ENCODE results near the gene SYNE2.
"Not testable (repeated sequence)": the region's sequence is repeated elsewhere in the genome, so short reads cannot be mapped to it uniquely, and the experiment has no call there.

SYNE2 gene

GRCh38 chr14:64038841-64039542 lies 186.2 kb downstream of the SYNE2 start:
- H3K9ac ChIP-seq (ENCODE audit: low read length): no peak overlapping the region
- no peaks in the 10 kb centered on the region for H3K27me3 ChIP-seq (ENCODE audit: control insufficient read depth, insufficient read depth, low read length)
- peaks cover 3% of the 10 kb centered on the region for H3K4me1 ChIP-seq (ENCODE audit: control insufficient read depth, low read depth, low read length)
- no peak overlapping the region for H3K4me3 ChIP-seq (ENCODE audit: low read length)
- H3K36me3 ChIP-seq (ENCODE audit: control insufficient read depth, low read depth, low read length): peaks cover 2% of the 10 kb centered on the region
- H3K27ac ChIP-seq (ENCODE audit: low read length): no peak overlapping the region
- H3K9me3 ChIP-seq (ENCODE audit: control insufficient read depth, low read depth, low read length): no peaks in the 10 kb centered on the region

- H3K9ac ChIP-seq (ENCODE audit: low read length): no peak overlapping the region
- H3K27ac ChIP-seq (ENCODE audit: low read length): no peak overlapping the region
- no peaks in the 10 kb centered on the region for H3K27me3 ChIP-seq (ENCODE audit: control insufficient read depth, insufficient read depth, low read length)
- H3K4me3 ChIP-seq (ENCODE audit: low read length): no peak overlapping the region
- no peaks in the 10 kb centered on the region for H3K9me3 ChIP-seq (ENCODE audit: control insufficient read depth, low read depth, low read length)
- peaks cover 1% of the 10 kb centered on the region for H3K36me3 ChIP-seq (ENCODE audit: control insufficient read depth, low read depth, low read length)
- peaks cover 3% of the 10 kb centered on the region for H3K4me1 ChIP-seq (ENCODE audit: control insufficient read depth, low read depth, low read length)
These were observed 187.2 kb downstream of the SYNE2 start for GRCh38 chr14:64040044-64040443.

DNA sequence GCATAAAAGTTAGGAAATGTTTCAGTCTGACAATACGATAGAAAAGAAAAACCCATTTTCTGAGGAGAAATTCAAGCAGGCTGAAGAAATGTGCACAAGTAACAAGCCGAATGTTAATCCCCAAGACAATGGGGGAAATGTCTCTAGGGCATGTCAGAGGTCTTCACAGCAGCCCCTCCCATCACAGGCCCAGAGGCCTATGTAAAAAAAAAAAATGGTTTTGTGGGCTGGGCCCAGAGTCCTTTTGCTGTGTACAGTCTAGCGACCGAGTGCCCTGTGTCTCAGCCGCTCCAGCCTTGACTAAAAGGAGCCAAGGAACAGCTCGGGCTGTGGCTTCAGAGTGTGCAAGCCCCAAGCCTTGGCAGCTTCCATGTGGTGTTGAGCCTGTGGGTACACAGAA lies 190.5 kb downstream of the SYNE2 start:
- H3K36me3 ChIP-seq (ENCODE audit: control insufficient read depth, low read depth, low read length); H3K4me1 ChIP-seq (ENCODE audit: control insufficient read depth, low read depth, low read length); H3K9ac ChIP-seq (ENCODE audit: low read length); H3K4me3 ChIP-seq (ENCODE audit: low read length); H3K27ac ChIP-seq (ENCODE audit: low read length); H3K9me3 ChIP-seq (ENCODE audit: control insufficient read depth, low read depth, low read length); H3K27me3 ChIP-seq (ENCODE audit: control insufficient read depth, insufficient read depth, low read length): not testable (repeated sequence)

DNA sequence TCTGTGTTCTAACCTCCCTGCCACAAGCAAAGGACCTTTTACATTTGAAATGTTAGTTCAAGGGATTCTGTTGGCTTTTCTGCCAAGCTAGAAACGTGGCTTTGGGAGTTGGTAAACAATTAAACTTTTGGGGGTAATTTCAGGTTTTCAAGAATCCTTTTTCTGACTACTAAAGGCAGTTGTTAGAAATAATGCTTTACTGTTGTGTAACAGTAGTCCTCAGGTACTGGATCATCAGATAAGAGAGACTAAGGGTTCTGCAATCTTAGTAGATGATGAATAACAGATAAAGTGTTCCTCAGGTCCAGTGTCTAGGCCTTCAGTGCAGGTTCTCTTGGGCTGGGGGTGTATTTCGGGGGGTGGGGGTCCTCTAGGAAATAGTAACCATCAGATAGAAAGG lies 192.3 kb downstream of the SYNE2 start:
- Histone ChIP-seq H3K9me3 (ENCODE audit: control insufficient read depth, low read depth, low read length) (no peaks in the 10 kb centered on the region), H3K4me1 (ENCODE audit: control insufficient read depth, low read depth, low read length) (no peaks in the 10 kb centered on the region), H3K36me3 (ENCODE audit: control insufficient read depth, low read depth, low read length) (peaks cover 9% of the 10 kb centered on the region), H3K9ac (ENCODE audit: low read length) (no peak overlapping the region), H3K27ac (ENCODE audit: low read length) (no peak overlapping the region), H3K4me3 (ENCODE audit: low read length) (no peak overlapping the region), H3K27me3 (ENCODE audit: control insufficient read depth, insufficient read depth, low read length) (no peaks in the 10 kb centered on the region)

GRCh38 chr14:64049616-64050381 lies 197.0 kb downstream of the SYNE2 start:
- Histone ChIP-seq H3K27me3 (ENCODE audit: control insufficient read depth, insufficient read depth, low read length) (no peaks in the 10 kb centered on the region), H3K9ac (ENCODE audit: low read length) (no peak overlapping the region), H3K9me3 (ENCODE audit: control insufficient read depth, low read depth, low read length) (no peaks in the 10 kb centered on the region), H3K4me3 (ENCODE audit: low read length) (no peak overlapping the region), H3K36me3 (ENCODE audit: control insufficient read depth, low read depth, low read length) (peaks cover 19% of the 10 kb centered on the region), H3K27ac (ENCODE audit: low read length) (no peak overlapping the region), H3K4me1 (ENCODE audit: control insufficient read depth, low read depth, low read length) (peaks cover 8% of the 10 kb centered on the region)

- Histone ChIP-seq H3K4me3 (ENCODE audit: low read length) (no peak overlapping the region), H3K36me3 (ENCODE audit: control insufficient read depth, low read depth, low read length) (peaks cover 15% of the 10 kb centered on the region), H3K27ac (ENCODE audit: low read length) (no peak overlapping the region), H3K9ac (ENCODE audit: low read length) (no peak overlapping the region), H3K27me3 (ENCODE audit: control insufficient read depth, insufficient read depth, low read length) (no peaks in the 10 kb centered on the region), H3K9me3 (ENCODE audit: control insufficient read depth, low read depth, low read length) (no peaks in the 10 kb centered on the region), H3K4me1 (ENCODE audit: control insufficient read depth, low read depth, low read length) (peaks cover 8% of the 10 kb centered on the region)
These were observed 201.2 kb downstream of the SYNE2 start for GRCh38 chr14:64053694-64054669.

GRCh38 chr14:64059454-64060198 lies 206.8 kb downstream of the SYNE2 start:
- H3K27ac ChIP-seq (ENCODE audit: low read length): peak overlapping the region; percentile 42
- peaks cover 22% of the 10 kb centered on the region for H3K4me1 ChIP-seq (ENCODE audit: control insufficient read depth, low read depth, low read length)
- no peaks in the 10 kb centered on the region for H3K9me3 ChIP-seq (ENCODE audit: control insufficient read depth, low read depth, low read length)
- no peak overlapping the region for H3K9ac ChIP-seq (ENCODE audit: low read length)
- peaks cover 6% of the 10 kb centered on the region for H3K36me3 ChIP-seq (ENCODE audit: control insufficient read depth, low read depth, low read length)
- H3K4me3 ChIP-seq (ENCODE audit: low read length): no peak overlapping the region
- H3K27me3 ChIP-seq (ENCODE audit: control insufficient read depth, insufficient read depth, low read length): no peaks in the 10 kb centered on the region

DNA sequence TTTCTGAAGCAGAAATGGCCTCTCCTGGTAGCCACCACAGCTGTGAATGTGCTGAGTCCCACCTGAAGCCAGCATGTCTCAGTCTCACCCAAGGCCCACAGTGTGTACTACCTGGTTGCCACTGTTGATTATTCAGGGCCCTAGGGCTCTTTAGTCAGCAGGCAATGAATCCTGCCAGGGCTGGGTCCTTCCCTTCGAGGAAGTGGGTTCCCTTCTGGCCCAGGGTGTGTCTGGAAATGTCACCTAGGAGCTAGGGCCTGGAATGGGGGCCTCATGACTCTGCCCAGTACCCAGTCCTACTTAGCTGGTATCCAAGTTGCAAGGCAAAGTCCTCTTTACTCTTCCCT lies 207.4 kb downstream of the SYNE2 start:
- Histone ChIP-seq H3K9me3 (ENCODE audit: control insufficient read depth, low read depth, low read length) (no peaks in the 10 kb centered on the region), H3K27me3 (ENCODE audit: control insufficient read depth, insufficient read depth, low read length) (no peaks in the 10 kb centered on the region), H3K9ac (ENCODE audit: low read length) (no peak overlapping the region), H3K4me3 (ENCODE audit: low read length) (peak overlapping the region; percentile 8), H3K36me3 (ENCODE audit: control insufficient read depth, low read depth, low read length) (peaks cover 6% of the 10 kb centered on the region), H3K27ac (ENCODE audit: low read length) (peak overlapping the region; percentile 42), H3K4me1 (ENCODE audit: control insufficient read depth, low read depth, low read length) (peaks cover 22% of the 10 kb centered on the region)

DNA sequence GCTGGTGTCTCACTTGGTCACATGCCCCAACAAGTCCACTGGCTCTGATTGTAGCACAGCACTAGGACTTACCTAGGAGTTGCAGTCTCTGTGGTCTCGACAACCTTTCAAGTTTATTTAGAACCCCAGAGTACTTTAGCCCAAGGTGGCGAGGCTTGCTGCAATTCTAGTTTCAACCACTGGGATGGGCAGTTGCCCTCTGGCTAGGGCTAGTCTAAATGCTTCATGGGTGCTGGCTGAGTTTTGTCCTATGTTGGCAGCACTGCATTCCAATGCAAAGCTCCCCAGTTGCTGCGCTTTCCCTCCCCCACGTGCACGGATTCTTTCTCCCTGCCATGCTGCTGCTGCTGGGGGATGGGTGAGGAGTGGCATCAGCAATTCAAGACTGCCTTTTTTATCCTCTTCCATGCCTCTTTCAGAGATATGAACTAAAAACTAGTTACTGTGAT lies 207.9 kb downstream of the SYNE2 start:
- peaks cover 8% of the 10 kb centered on the region for H3K36me3 ChIP-seq (ENCODE audit: control insufficient read depth, low read depth, low read length)

DNA sequence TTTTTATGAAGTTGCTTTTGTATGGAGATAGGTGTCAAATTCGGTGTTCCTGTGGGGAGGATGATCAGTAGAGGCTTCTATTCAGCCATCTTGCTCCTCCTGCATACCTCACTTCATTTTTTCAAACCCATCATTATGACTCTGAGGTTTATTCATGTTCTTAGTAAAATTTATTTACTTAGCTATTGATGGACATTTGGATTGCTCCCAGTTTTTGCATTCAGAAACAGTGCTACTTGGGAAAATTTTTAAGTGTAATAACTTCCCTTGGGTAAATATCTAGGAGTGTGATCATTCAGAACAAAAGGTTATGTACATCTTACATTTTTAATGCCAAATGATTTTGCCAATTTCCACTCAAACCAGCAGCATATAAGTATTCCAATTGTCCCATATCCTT lies 208.3 kb downstream of the SYNE2 start:
- Histone ChIP-seq H3K9me3 (ENCODE audit: control insufficient read depth, low read depth, low read length) (no peaks in the 10 kb centered on the region), H3K4me3 (ENCODE audit: low read length) (peak overlapping the region; percentile 33), H3K9ac (ENCODE audit: low read length) (peak overlapping the region; percentile 47), H3K27ac (ENCODE audit: low read length) (peak overlapping the region; percentile 84), H3K27me3 (ENCODE audit: control insufficient read depth, insufficient read depth, low read length) (no peaks in the 10 kb centered on the region), H3K4me1 (ENCODE audit: control insufficient read depth, low read depth, low read length) (peaks cover 22% of the 10 kb centered on the region), H3K36me3 (ENCODE audit: control insufficient read depth, low read depth, low read length) (peaks cover 6% of the 10 kb centered on the region)

More for the DNA sequence above, 207.9 kb downstream of the SYNE2 start:
- H3K4me3 ChIP-seq (ENCODE audit: low read length): peak overlapping the region; percentile 33
- H3K4me1 ChIP-seq (ENCODE audit: control insufficient read depth, low read depth, low read length): peaks cover 22% of the 10 kb centered on the region
- no peaks in the 10 kb centered on the region for H3K9me3 ChIP-seq (ENCODE audit: control insufficient read depth, low read depth, low read length)
- H3K27me3 ChIP-seq (ENCODE audit: control insufficient read depth, insufficient read depth, low read length): no peaks in the 10 kb centered on the region
- H3K27ac ChIP-seq (ENCODE audit: low read length): peak overlapping the region; percentile 84
- peak overlapping the region; percentile 47 for H3K9ac ChIP-seq (ENCODE audit: low read length)

- Histone ChIP-seq H3K9me3 (ENCODE audit: control insufficient read depth, low read depth, low read length) (no peaks in the 10 kb centered on the region), H3K36me3 (ENCODE audit: control insufficient read depth, low read depth, low read length) (peaks cover 6% of the 10 kb centered on the region), H3K9ac (ENCODE audit: low read length) (no peak overlapping the region), H3K27ac (ENCODE audit: low read length) (peak overlapping the region; percentile 84), H3K4me1 (ENCODE audit: control insufficient read depth, low read depth, low read length) (peaks cover 22% of the 10 kb centered on the region), H3K4me3 (ENCODE audit: low read length) (no peak overlapping the region), H3K27me3 (ENCODE audit: control insufficient read depth, insufficient read depth, low read length) (no peaks in the 10 kb centered on the region)
These were observed 208.9 kb downstream of the SYNE2 start for GRCh38 chr14:64061706-64062105.
